ENCODE data around the gene PISD.

The PISD gene

DNA sequence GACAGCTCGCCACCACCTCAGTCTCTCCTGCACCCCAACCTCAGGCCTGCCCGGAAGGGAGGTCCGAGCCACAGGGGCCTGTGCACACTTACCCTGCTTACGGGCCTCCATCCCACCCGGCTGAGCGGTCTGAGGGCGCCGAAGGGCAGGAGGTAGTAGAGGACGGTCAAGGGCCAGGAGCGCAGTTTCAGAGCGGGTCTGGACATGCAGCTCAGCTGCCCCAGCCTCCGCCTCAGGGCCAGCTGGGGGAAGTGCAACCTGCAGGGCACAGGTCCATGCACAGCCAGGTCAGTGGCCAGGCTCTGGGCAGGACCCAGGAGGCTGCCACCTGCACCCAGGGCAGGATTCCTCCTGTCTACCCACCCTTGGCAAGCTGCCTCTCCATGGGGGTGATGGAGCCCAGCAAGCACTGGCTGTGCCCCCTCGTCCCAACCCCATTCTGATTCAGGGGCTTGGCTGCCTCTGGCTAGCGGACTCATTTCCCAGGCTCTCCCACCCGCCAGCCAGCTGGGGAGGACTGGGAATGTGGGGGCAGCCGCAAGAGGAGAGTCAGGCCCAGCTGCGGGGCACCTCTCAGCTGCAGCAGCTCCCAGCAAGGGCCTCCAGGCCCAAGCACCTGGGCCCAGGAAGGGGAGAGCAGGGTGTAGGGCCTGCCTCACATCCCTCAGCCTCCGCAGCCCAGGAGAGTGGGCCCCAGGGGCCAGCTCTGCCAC, 38.3 kb downstream of the PISD start:
- DNase-seq, result no peak

- no peak for DNase-seq
These were observed 39.0 kb downstream of the PISD start for GRCh38 chr22:31622980-31623379.

DNA sequence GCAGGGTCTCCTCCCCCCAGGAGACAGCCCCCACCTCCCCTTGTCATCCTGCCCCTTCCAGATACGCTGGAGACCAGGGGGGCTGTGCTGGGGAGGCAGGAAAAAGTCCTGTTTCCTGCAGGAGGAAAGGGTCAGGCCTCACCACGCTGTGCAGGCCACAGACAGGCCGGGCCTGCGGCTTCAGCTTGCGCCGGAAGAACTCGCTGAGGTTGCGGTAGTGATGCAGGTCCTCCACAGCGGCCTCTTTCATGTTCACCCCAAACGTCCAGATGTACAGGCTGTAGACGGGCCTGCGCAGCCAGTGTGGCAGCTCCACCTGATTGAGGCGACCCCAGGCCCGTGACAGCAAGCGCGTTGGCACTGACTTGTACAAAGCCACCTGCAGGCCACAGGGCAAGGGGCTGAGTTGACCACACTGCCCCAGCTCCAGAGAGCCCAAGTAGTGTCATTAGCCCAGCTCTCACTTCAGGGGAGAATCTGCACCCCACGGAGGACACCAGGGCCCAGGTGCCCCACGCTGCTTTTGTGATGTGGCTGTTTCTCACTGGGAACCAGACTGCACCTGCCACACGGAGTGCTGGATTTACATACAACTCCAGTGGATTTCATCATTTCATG, 40.4 kb downstream of the PISD start:
- DNase-seq, result no peak

GRCh38 chr22:31620756-31621480, 41.1 kb downstream of the PISD start:
- no peak for DNase-seq

DNA sequence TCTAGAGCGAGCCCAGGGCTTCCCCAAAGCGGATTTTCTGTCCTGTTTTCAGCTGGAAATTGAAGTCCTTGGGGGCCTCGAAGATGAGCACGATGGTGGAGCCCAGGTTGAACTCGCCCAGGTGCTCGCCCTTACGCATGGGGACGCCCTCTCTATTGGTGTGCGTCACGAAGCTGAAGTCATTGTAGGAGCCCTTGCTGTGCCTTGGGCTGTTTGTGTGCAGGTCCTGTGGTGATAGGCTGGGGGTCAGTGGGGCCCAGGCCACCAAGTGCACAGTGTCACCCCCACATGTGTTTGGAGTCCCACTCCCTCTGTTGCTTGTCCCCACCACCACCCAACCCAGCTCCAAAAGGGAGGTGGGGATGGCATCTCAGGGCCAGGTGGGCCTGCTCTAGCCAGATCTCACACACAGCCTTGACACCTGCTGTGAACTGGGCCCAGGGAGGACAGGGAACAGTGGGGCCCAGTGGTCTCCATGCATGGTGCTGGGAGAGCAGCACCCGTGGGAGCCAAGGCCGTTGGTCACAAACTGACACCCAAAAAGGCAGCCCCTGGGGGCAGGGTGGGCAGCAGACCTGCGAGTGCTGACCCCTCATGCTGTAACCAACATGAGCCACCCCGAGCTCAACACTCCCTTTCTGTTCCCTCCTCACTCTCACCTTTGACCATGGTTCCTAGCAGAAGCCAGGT, 42.3 kb downstream of the PISD start:
- no peak for DNase-seq

DNA sequence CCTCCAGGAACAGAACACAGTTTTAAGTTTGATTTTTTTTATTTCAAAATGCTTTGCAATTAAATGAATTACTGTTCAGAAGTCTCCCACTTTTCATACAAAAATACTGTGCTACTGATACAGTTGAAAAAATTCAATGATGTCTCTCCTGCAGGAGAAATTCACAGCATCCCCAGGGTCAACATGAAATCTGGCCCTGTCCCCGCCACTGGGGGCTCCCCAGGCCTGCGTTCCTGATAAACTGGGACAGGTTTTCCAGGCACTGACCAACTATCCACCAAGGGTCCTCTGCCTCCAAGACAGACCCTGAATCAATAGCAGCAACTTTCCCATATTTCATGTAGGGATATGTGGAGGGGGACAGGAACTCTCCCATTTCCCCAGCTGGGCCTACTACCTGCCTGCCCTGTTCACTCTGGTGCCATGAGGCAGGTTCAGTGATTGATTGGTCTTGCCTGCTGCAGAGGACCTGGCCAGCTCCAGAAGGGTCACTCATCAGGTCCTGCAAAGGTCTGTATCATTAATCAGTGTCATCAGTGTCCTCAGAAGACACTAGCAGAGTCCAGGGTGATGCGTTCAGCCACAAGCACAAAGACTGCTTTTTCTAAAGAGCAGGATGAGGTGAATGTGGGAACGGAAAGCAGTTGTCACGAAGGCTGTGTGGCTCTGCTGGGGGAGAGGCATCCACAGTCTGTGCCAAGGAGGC, 43.4 kb downstream of the PISD start:
- DNase-seq, result no peak

GRCh38 chr22:31618057-31618456, 44.0 kb downstream of the PISD start:
- no peak for DNase-seq

- no peak for DNase-seq
These were observed 45.6 kb downstream of the PISD start for GRCh38 chr22:31616315-31616980.

GRCh38 chr22:31615940-31616314, 46.1 kb downstream of the PISD start:
- DNase-seq, result no peak

- no peak for DNase-seq
These were observed 46.5 kb downstream of the PISD start for GRCh38 chr22:31615491-31615860.

GRCh38 chr22:31614781-31615490, 47.1 kb downstream of the PISD start:
- DNase-seq, result no peak

GRCh38 chr22:31613904-31614296, 48.1 kb downstream of the PISD start:
- no peak for DNase-seq

- no peak for DNase-seq
These were observed 48.6 kb downstream of the PISD start for GRCh38 chr22:31613286-31613903.

- no peak for DNase-seq
These were observed 49.1 kb downstream of the PISD start for GRCh38 chr22:31612891-31613285.

- DNase-seq, result no peak
These were observed 50.8 kb downstream of the PISD start for GRCh38 chr22:31611061-31611760.

- no peak for DNase-seq
These were observed 51.4 kb downstream of the PISD start for GRCh38 chr22:31610611-31611010.

DNA sequence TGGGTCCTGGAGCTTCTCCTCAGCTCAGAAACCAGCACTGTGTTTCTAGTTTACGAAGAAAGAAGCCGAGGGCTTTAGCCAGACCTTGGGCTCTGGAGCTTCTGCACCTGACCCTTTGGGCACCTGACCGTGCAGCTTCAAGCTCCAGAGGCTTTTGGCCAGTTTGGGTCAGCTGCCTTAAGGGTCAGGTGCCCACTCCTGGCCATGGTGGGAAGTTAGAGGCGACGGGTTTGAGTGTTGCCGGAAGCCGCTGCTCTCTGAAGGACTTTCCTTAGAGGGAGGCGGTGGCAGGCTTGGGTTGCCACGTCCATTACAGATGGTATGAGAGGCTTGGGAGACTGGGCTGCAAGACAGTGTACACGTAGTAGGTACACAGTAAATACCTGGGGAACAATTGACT, 52.3 kb downstream of the PISD start:
- DNase-seq, result no peak

DNA sequence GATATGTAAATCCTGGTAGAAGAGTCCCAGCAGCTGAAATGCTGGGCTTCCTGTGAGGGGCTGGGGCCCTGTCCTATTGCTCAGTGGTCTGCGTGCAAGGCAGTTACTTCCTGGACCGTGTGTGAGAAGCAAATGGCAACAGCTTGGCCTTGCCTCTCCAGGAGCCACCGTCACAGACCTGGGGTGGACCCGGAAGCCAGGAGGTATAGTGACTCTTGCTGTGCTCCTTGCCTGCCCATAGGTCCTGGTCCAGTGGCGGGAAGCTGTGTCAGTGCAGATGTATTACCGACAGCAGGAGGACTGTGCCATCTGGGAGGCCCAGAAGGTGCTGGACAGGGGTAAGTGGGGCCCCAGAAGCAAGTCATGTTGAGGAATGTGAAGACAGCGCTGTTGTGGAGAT, 54.3 kb downstream of the PISD start:
- DNase-seq, result no peak

GRCh38 chr22:31605851-31606585, 56.0 kb downstream of the PISD start:
- no peak for DNase-seq
